NCI-H2196 treated with DMSO at 0.1 percent for 48 hours (cell line): Measurements from ENCODE around the gene STAG2.
A peak's percentile ranks its signal among the peaks of the same experiment; 100 is the strongest.

ENCODE experiments used
- DNase-seq: peaks from one replicate; lab custom pipeline; 2025; ENCODE audit not compliant: unreplicated experiment; lab: John Stamatoyannopoulos, UW

STAG2 gene

GRCh38 chrX:123973921-123974320 lies 12.4 kb downstream of the STAG2 start:
- DNase-seq = no peak

- DNase-seq = no peak
Measured at GRCh38 chrX:123975180-123975579, 13.7 kb downstream of the STAG2 start.

- peak; percentile 2 for DNase-seq
Measured at GRCh38 chrX:123976706-123977316, 15.3 kb downstream of the STAG2 start.

GRCh38 chrX:123983240-123983639 lies 21.7 kb downstream of the STAG2 start:
- DNase-seq = peak; percentile 20

GRCh38 chrX:123986377-123986776 lies 24.9 kb downstream of the STAG2 start:
- DNase-seq = no peak

GRCh38 chrX:123988423-123989111 lies 27.1 kb downstream of the STAG2 start:
- DNase-seq = no peak

- no peak for DNase-seq
Measured at GRCh38 chrX:123989235-123989634, 27.7 kb downstream of the STAG2 start.

GRCh38 chrX:123990169-123990568 lies 28.7 kb downstream of the STAG2 start:
- no peak for DNase-seq

GRCh38 chrX:123990602-123991001 lies 29.1 kb downstream of the STAG2 start:
- DNase-seq = no peak

GRCh38 chrX:123993326-123993725 lies 31.8 kb downstream of the STAG2 start:
- no peak for DNase-seq

- DNase-seq = no peak
Measured at GRCh38 chrX:123993904-123994635, 32.6 kb downstream of the STAG2 start.

GRCh38 chrX:123994730-123995129 lies 33.2 kb downstream of the STAG2 start:
- no peak for DNase-seq

GRCh38 chrX:124001581-124001980 lies 40.1 kb downstream of the STAG2 start:
- DNase-seq = no peak

- no peak for DNase-seq
Measured at GRCh38 chrX:124005228-124005627, 43.7 kb downstream of the STAG2 start.

GRCh38 chrX:124010157-124010556 lies 48.7 kb downstream of the STAG2 start:
- no peak for DNase-seq

- no peak for DNase-seq
Measured at GRCh38 chrX:124010566-124010965, 49.1 kb downstream of the STAG2 start.

- DNase-seq = no peak
Measured at GRCh38 chrX:124015721-124016120, 54.2 kb downstream of the STAG2 start.

- DNase-seq = no peak
Measured at GRCh38 chrX:124016825-124017224, 55.3 kb downstream of the STAG2 start.

- no peak for DNase-seq
Measured at GRCh38 chrX:124018023-124018422, 56.5 kb downstream of the STAG2 start.

GRCh38 chrX:124023838-124024238 lies 62.3 kb downstream of the STAG2 start:
- DNase-seq = no peak

- DNase-seq = no peak
Measured at GRCh38 chrX:124026529-124026928, 65.0 kb downstream of the STAG2 start.

GRCh38 chrX:124028182-124028581 lies 66.7 kb downstream of the STAG2 start:
- DNase-seq = no peak
